Panc1 (cell line): ENCODE data around the gene TENM3. TPM values are rescaled to one million over a fixed set of nuclear protein-coding genes. Genes with fewer than 3 reads are reported as not detected.

ENCODE experiments used
- ATAC-seq: fragments of 200-7000 bp; cut with Tn5 transposase; 2 replicates; pipeline ENCODE4 v1.9.1; 2020; ENCODE audit warnings: mild to moderate bottlenecking, moderate library complexity
- BruUV-seq: library from RNA; stranded (reverse); fragments of 400-500 nt; replicated peaks from 2 replicates; lab custom pipeline; 2021; lab: Mats Ljungman, UMichigan
- CTCF ChIA-PET: fragments of 300-600 bp; sonication (Branson Sonifier 250); formaldehyde crosslinking; loops from one replicate; lab custom pipeline; 2022; ENCODE audit warnings: antibody characterized with exemption; lab: Charles Lee
- POLR2A ChIA-PET: fragments of 300-600 bp; sonication (Branson Sonifier 250); formaldehyde crosslinking; loops from one replicate; lab custom pipeline; 2022; ENCODE audit warnings: antibody characterized with exemption; lab: Charles Lee
- DNase-seq: peaks from one replicate; pipeline ENCODE4 v3.0.0-alpha.2; 2010; ENCODE audit warnings: low read depth, low spot score
- H3K27ac ChIP-seq: 2 replicates; pipeline ENCODE4 v1.5.1; 2011; ENCODE audit warnings: mild to moderate bottlenecking, low read length, inconsistent platforms
- H3K27me3 ChIP-seq: fragments of 200-500 bp; sonication (Bioruptor generic); 2 replicates; pipeline ENCODE4 v1.6.0; 2014; ENCODE audit warnings: low read length, inconsistent platforms; ENCODE audit not compliant: control insufficient read depth, insufficient read depth
- H3K36me3 ChIP-seq: fragments of 200-500 bp; sonication (Bioruptor generic); 2 replicates; pipeline ENCODE4 v1.5.1; 2014; ENCODE audit warnings: inconsistent platforms, mild to moderate bottlenecking, low read length, moderate library complexity; ENCODE audit not compliant: control insufficient read depth, insufficient read depth
- H3K4me1 ChIP-seq: 2 replicates; pipeline ENCODE4 v1.5.1; 2011; ENCODE audit warnings: inconsistent platforms, mild to moderate bottlenecking, low read length, moderate library complexity; ENCODE audit not compliant: control insufficient read depth, insufficient read depth
- H3K4me3 ChIP-seq, 2 experiments: 2 replicates each; pipeline ENCODE4 v1.5.1; 2011 to 2012; ENCODE audit warnings: low read depth in 2 of 2, low read length in 2 of 2, mild to moderate bottlenecking in 2 of 2, inconsistent platforms in 1 of 2, moderate library complexity in 1 of 2
- H3K9me3 ChIP-seq: fragments of 200-500 bp; sonication (Bioruptor generic); 2 replicates; pipeline ENCODE4 v1.5.1; 2014; ENCODE audit warnings: low read depth, mild to moderate bottlenecking, inconsistent platforms, low read length, moderate library complexity; ENCODE audit not compliant: control insufficient read depth, insufficient read depth
- POLR2AphosphoS5 ChIP-seq: IDR thresholded peaks from 2 replicates; pipeline ENCODE4 v1.6.1; 2012; ENCODE audit warnings: mild to moderate bottlenecking, low read depth, low read length, moderate library complexity
- SIN3A ChIP-seq: IDR thresholded peaks from 2 replicates; pipeline ENCODE4 v1.6.1; 2012; ENCODE audit warnings: low read depth, mild to moderate bottlenecking, low read length, moderate library complexity, borderline replicate concordance; ENCODE audit not compliant: insufficient read depth
- TCF7L2 ChIP-seq: IDR thresholded peaks from 2 replicates; pipeline ENCODE4 v1.6.1; 2011; ENCODE audit warnings: mild to moderate bottlenecking, low read depth, low read length, inconsistent platforms
- in situ Hi-C: cut with HindIII; loops from 2 replicates; pipeline ENCODE4 v1.10.0; 2016; ENCODE audit warnings: low sequenced_read_pairs, low pct_unique_long_range_greater_than_20kb
- intact Hi-C: fragments of 100-400 bp; cut with micrococcal nuclease; formaldehyde crosslinking; loops from one replicate; pipeline ENCODE4 v1.10.0; 2022; ENCODE audit not compliant: unreplicated experiment
- total RNA-seq: library from RNA; stranded (reverse); gene quantifications from one replicate; pipeline ENCODE4 v1.2.1, GENCODE V29; 2021; ENCODE audit not compliant: unreplicated experiment
- TF ChIP-seq, protein P1 (sequence below), 2 experiments: IDR thresholded peaks; 2 replicates each; pipeline ENCODE4 v1.6.1; 2011 to 2012; ENCODE audit warnings: low read depth in 2 of 2, control low read depth in 1 of 2, low read length in 1 of 2, mild to moderate bottlenecking in 1 of 2, moderate library complexity in 1 of 2; ENCODE audit not compliant: insufficient read depth in 1 of 2
- TF ChIP-seq, protein P2 (sequence below): fragments of 450-650 bp; IDR thresholded peaks from 2 replicates; pipeline ENCODE4 v1.5.1; 2017; ENCODE audit warnings: mild to moderate bottlenecking

Gene TENM3
- total RNA-seq, 1 experiment from 2014 or later = 0.95 TPM

DNA sequence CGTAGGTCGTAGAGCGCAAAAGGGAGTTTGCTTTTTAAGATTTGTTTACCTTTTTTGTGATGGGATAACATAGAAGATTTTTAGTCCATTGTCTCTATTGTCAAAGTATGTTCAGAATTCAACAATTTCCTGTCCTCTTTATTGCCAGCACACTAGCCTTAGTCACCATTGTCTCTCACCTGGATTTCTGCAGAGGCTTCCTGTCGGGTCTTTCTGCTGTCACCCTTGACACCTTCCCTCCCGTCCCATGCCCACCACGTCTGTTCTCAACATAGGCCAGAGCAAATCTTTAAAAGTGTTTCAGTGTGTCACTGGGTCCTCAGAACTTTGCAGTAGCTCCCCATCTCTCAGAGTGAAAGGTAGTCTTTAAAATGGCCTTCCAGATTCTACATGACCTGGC, 323.9 kb downstream of the TENM3 start:
- CTCF ChIA-PET = no interaction called here
- no peak overlapping the region for H3K4me3 ChIP-seq
- in situ Hi-C loops (no loop called here), intact Hi-C loops (no loop called here)
- H3K27ac ChIP-seq = no peak overlapping the region
- no peaks in the 10 kb centered on the region for H3K4me1 ChIP-seq
- TF ChIP-seq SIN3A = no peak
- TF ChIP-seq, protein P1, sequence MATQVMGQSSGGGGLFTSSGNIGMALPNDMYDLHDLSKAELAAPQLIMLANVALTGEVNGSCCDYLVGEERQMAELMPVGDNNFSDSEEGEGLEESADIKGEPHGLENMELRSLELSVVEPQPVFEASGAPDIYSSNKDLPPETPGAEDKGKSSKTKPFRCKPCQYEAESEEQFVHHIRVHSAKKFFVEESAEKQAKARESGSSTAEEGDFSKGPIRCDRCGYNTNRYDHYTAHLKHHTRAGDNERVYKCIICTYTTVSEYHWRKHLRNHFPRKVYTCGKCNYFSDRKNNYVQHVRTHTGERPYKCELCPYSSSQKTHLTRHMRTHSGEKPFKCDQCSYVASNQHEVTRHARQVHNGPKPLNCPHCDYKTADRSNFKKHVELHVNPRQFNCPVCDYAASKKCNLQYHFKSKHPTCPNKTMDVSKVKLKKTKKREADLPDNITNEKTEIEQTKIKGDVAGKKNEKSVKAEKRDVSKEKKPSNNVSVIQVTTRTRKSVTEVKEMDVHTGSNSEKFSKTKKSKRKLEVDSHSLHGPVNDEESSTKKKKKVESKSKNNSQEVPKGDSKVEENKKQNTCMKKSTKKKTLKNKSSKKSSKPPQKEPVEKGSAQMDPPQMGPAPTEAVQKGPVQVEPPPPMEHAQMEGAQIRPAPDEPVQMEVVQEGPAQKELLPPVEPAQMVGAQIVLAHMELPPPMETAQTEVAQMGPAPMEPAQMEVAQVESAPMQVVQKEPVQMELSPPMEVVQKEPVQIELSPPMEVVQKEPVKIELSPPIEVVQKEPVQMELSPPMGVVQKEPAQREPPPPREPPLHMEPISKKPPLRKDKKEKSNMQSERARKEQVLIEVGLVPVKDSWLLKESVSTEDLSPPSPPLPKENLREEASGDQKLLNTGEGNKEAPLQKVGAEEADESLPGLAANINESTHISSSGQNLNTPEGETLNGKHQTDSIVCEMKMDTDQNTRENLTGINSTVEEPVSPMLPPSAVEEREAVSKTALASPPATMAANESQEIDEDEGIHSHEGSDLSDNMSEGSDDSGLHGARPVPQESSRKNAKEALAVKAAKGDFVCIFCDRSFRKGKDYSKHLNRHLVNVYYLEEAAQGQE (IDR thresholded peaks at IDR 0.05; ENCODE audit: insufficient read depth in 1 of 2, low read depth in 2 of 2, low read length in 1 of 2) = no peak
- TF ChIP-seq, protein P2, sequence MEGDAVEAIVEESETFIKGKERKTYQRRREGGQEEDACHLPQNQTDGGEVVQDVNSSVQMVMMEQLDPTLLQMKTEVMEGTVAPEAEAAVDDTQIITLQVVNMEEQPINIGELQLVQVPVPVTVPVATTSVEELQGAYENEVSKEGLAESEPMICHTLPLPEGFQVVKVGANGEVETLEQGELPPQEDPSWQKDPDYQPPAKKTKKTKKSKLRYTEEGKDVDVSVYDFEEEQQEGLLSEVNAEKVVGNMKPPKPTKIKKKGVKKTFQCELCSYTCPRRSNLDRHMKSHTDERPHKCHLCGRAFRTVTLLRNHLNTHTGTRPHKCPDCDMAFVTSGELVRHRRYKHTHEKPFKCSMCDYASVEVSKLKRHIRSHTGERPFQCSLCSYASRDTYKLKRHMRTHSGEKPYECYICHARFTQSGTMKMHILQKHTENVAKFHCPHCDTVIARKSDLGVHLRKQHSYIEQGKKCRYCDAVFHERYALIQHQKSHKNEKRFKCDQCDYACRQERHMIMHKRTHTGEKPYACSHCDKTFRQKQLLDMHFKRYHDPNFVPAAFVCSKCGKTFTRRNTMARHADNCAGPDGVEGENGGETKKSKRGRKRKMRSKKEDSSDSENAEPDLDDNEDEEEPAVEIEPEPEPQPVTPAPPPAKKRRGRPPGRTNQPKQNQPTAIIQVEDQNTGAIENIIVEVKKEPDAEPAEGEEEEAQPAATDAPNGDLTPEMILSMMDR = no peak
- TF ChIP-seq TCF7L2 = no peak
- TF ChIP-seq POLR2AphosphoS5 = no peak
- no TSS peak for BruUV-seq
- DNase-seq (no peak), ATAC-seq (no peak)
- POLR2A ChIA-PET = no interaction called here
- H3K9me3 ChIP-seq = no peaks in the 10 kb centered on the region
- H3K36me3 ChIP-seq = no peaks in the 10 kb centered on the region
- H3K27me3 ChIP-seq = no peaks in the 10 kb centered on the region

- Histone ChIP-seq H3K4me1 (no peaks in the 10 kb centered on the region), H3K27me3 (no peaks in the 10 kb centered on the region), H3K4me3 (no peak overlapping the region), H3K36me3 (no peaks in the 10 kb centered on the region), H3K9me3 (no peaks in the 10 kb centered on the region), H3K27ac (no peak overlapping the region)
- ATAC-seq (no peak), DNase-seq (no peak)
- in situ Hi-C loops (no loop called here), intact Hi-C loops (no loop called here)
- CTCF ChIA-PET = no interaction called here
- TF ChIP-seq SIN3A = no peak
- TF ChIP-seq, protein P1 (IDR thresholded peaks at IDR 0.05; ENCODE audit: insufficient read depth in 1 of 2, low read depth in 2 of 2, low read length in 1 of 2) = no peak
- POLR2A ChIA-PET = no interaction called here
- no TSS peak for BruUV-seq
These were observed 326.4 kb downstream of the TENM3 start for GRCh38 chr4:182569561-182569960.
